Activated CD4-positive, alpha-beta T cell treated with anti-CD3 and anti-CD28 coated beads for 36 hours (primary cell): ENCODE results near the gene XPNPEP3. TPM values are rescaled to one million over a fixed set of nuclear protein-coding genes. Genes with fewer than 3 reads are reported as not detected.
"Not testable (repeated sequence)": the region's sequence is repeated elsewhere in the genome, so short reads cannot be mapped to it uniquely, and the experiment has no call there.

Experiments used
- ATAC-seq: fragments of 200-7000 bp; cut with Tn5 transposase; one replicate; pipeline ENCODE4 v1.10.0; 2021; ENCODE audit warnings: mild to moderate bottlenecking, moderate library complexity
- CTCF ChIA-PET: fragments of 350-600 bp; sonication (Branson Sonifier 250); formaldehyde crosslinking; loops from one replicate; lab custom pipeline; 2021; ENCODE audit warnings: antibody characterized with exemption; lab: Charles Lee
- POLR2A ChIA-PET: fragments of 350-600 bp; sonication (Branson Sonifier 250); formaldehyde crosslinking; loops from one replicate; lab custom pipeline; 2021; ENCODE audit warnings: antibody characterized with exemption, inconsistent platforms; lab: Charles Lee
- DNase-seq: peaks from one replicate; pipeline ENCODE4 v3.0.0-alpha.2; 2020
- H3K27ac Mint-ChIP-seq: one replicate; pipeline ENCODE4 v1.8.0; 2021; ENCODE audit warnings: mixed read lengths
- H3K27me3 Mint-ChIP-seq: one replicate; pipeline ENCODE4 v1.8.0; 2021; ENCODE audit warnings: mixed read lengths
- H3K36me3 Mint-ChIP-seq: one replicate; pipeline ENCODE4 v1.8.0; 2021; ENCODE audit warnings: low read depth, mixed read lengths
- H3K4me1 Mint-ChIP-seq: one replicate; pipeline ENCODE4 v1.8.0; 2021; ENCODE audit warnings: mixed read lengths
- H3K4me3 Mint-ChIP-seq: one replicate; pipeline ENCODE4 v1.8.0; 2021; ENCODE audit warnings: mild to moderate bottlenecking, moderate library complexity, mixed read lengths
- H3K9me3 Mint-ChIP-seq: one replicate; pipeline ENCODE4 v1.8.0; 2021; ENCODE audit warnings: low read depth, mixed read lengths
- intact Hi-C, 2 experiments: fragments of 100-400 bp; cut with DNase I in 1 of 2; cut with micrococcal nuclease in 1 of 2; formaldehyde crosslinking; loops; one replicate each; pipeline versions ENCODE4 v1.14.2 to v1.15.1; 2022 to 2024; cut with DNase I, micrococcal nuclease
- total RNA-seq, 2 experiments: library from RNA; stranded (reverse); gene quantifications; one replicate each; pipeline ENCODE4 v1.2.3, GENCODE V29; 2021

XPNPEP3 gene
- 10 to 100 TPM; 21.5 to 25.8 TPM for total RNA-seq

GRCh38 chr22:40856513-40857308, at the start of gene XPNPEP3, which contains the start of gene ST13:
Gene XPNPEP3, plus strand, starts transcription at chr22:40857148. Its CDS starts 34 bp downstream, at chr22:40857182.
Gene ST13, minus strand, starts transcription at chr22:40856639. Its CDS starts 99 bp downstream, at chr22:40856540.
- ChIA-PET POLR2A (interaction anchor here (0.5 to 1.3 kb wide), 9 partner anchors 11 to 832 kb away, joined by 3 to 8 read pairs (median 3); partner anchors contain the start of genes PHF5A, PMM1, SLC25A17 and SNU13), CTCF (interaction anchor here (0.5 to 2.2 kb wide), 8 partner anchors 10 to 812 kb away, joined by 3 to 11 read pairs (median 4); partner anchors contain the start of gene SLC25A17)
- DNase-seq (peak; percentile 98), ATAC-seq (peak; percentile 96)
- intact Hi-C loops, result loop anchor here (1.0 to 5.0 kb wide), 19 partner anchors 37 to 764 kb away; partner anchors contain the start of genes RBX1 (in 2 of the 2), SLC25A17 (in 2 of the 2), ACO2 (in 1 of the 2) and DESI1 (in 1 of the 2)
- Mint-ChIP-seq H3K36me3 (peaks cover 26% of the 10 kb centered on the region), H3K27ac (peak within 1 kb of the TSS; percentile 99), H3K4me1 (peaks cover 53% of the 10 kb centered on the region), H3K27me3 (no peaks in the 10 kb centered on the region), H3K9me3 (no peaks in the 10 kb centered on the region), H3K4me3 (peak within 1 kb of the TSS; percentile 97)

- Mint-ChIP-seq H3K36me3 (peaks cover 10% of the 10 kb centered on the region), H3K27ac (no peak overlapping the region), H3K4me3 (no peak overlapping the region), H3K9me3 (no peaks in the 10 kb centered on the region), H3K4me1 (peaks cover 18% of the 10 kb centered on the region), H3K27me3 (no peaks in the 10 kb centered on the region)
- no peak for ATAC-seq
- DNase-seq, result no peak
- intact Hi-C loops, result no loop called here
- CTCF ChIA-PET, result interaction anchor here (0.6 kb wide), 2 partner anchors 153 to 371 kb away, joined by 3 read pairs; no protein-coding TSS in a partner anchor
- POLR2A ChIA-PET, result no interaction called here
These were observed 48.7 kb upstream of the XPNPEP3 start for GRCh38 chr22:40808018-40808841.

GRCh38 chr22:40813912-40814315, 43.0 kb upstream of the XPNPEP3 start:
- Mint-ChIP-seq H3K4me3 (no peak overlapping the region), H3K27me3 (no peaks in the 10 kb centered on the region), H3K4me1 (peaks cover 30% of the 10 kb centered on the region), H3K9me3 (no peaks in the 10 kb centered on the region), H3K27ac (no peak overlapping the region), H3K36me3 (peaks cover 30% of the 10 kb centered on the region)
- ChIA-PET CTCF (interaction anchor here (1.0 to 1.2 kb wide), 2 partner anchors 46 to 377 kb away, joined by 3 to 4 read pairs; no protein-coding TSS in a partner anchor), POLR2A (interaction anchor here (0.6 kb wide), 1 partner anchor 241 kb away, joined by 3 read pairs; no protein-coding TSS in a partner anchor)
- DNase-seq, result no peak
- intact Hi-C loops, result no loop called here
- no peak for ATAC-seq

GRCh38 chr22:40817737-40818136, 39.2 kb upstream of the XPNPEP3 start:
- peaks cover 30% of the 10 kb centered on the region for H3K4me1 Mint-ChIP-seq
- CTCF ChIA-PET, result interaction anchor here (0.7 to 1.3 kb wide), 2 partner anchors 81 to 185 kb away, joined by 3 to 5 read pairs; no protein-coding TSS in a partner anchor
- peak overlapping the region; percentile 92 for H3K27ac Mint-ChIP-seq
- no peak for DNase-seq
- H3K9me3 Mint-ChIP-seq, result no peaks in the 10 kb centered on the region
- intact Hi-C loops, result loop anchor here in 1 of 2 experiments (1.0 kb wide), 1 partner anchor 165 kb away; no protein-coding TSS in a partner anchor
- POLR2A ChIA-PET, result interaction anchor here (0.6 to 1.8 kb wide), 2 partner anchors 134 to 291 kb away, joined by 7 to 8 read pairs; partner anchors contain the start of gene RBX1
- H3K4me3 Mint-ChIP-seq, result peak overlapping the region; percentile 88
- ATAC-seq, result no peak
- peaks cover 29% of the 10 kb centered on the region for H3K36me3 Mint-ChIP-seq
- no peaks in the 10 kb centered on the region for H3K27me3 Mint-ChIP-seq

- Mint-ChIP-seq H3K36me3 (peaks cover 29% of the 10 kb centered on the region), H3K4me3 (peak overlapping the region; percentile 88), H3K9me3 (no peaks in the 10 kb centered on the region), H3K4me1 (peaks cover 30% of the 10 kb centered on the region), H3K27me3 (no peaks in the 10 kb centered on the region), H3K27ac (peak overlapping the region; percentile 92)
- ChIA-PET CTCF (interaction anchor here (0.7 to 1.3 kb wide), 3 partner anchors 61 to 186 kb away, joined by 3 to 5 read pairs (median 3); no protein-coding TSS in a partner anchor), POLR2A (interaction anchor here (0.7 to 1.8 kb wide), 2 partner anchors 134 to 135 kb away, joined by 4 to 8 read pairs; partner anchors contain the start of gene RBX1)
- intact Hi-C loops, result loop anchor here in 1 of 2 experiments (1.0 kb wide), 1 partner anchor 166 kb away; no protein-coding TSS in a partner anchor
- DNase-seq, result no peak
- ATAC-seq, result no peak
These were observed 38.7 kb upstream of the XPNPEP3 start for GRCh38 chr22:40818192-40818746.

GRCh38 chr22:40818747-40819598, 38.0 kb upstream of the XPNPEP3 start, which contains the start of gene SLC25A17:
Gene SLC25A17, minus strand, starts transcription at chr22:40819346. Its CDS starts 98 bp downstream, at chr22:40819248.
- Mint-ChIP-seq H3K9me3 (no peaks in the 10 kb centered on the region), H3K4me1 (peaks cover 30% of the 10 kb centered on the region), H3K4me3 (peak within 1 kb of the TSS; percentile 88), H3K36me3 (peaks cover 27% of the 10 kb centered on the region), H3K27ac (peak within 1 kb of the TSS; percentile 92), H3K27me3 (no peaks in the 10 kb centered on the region)
- DNase-seq (peak; percentile 93), ATAC-seq (peak; percentile 93)
- ChIA-PET POLR2A (interaction anchor here (0.6 to 1.8 kb wide), 3 partner anchors 38 to 136 kb away, joined by 3 to 8 read pairs (median 4); partner anchors contain the start of gene RBX1), CTCF (interaction anchor here (0.6 to 1.5 kb wide), 8 partner anchors 9 to 99 kb away, joined by 3 to 5 read pairs (median 4); partner anchors contain the start of genes ST13 and XPNPEP3)
- intact Hi-C loops, result loop anchor here (1.0 kb wide), 9 partner anchors 37 to 562 kb away; partner anchors contain the start of genes ST13 (in 2 of the 2), RANGAP1 (in 1 of the 2), RBX1 (in 1 of the 2) and TEF (in 1 of the 2)

GRCh38 chr22:40819599-40820140, 37.3 kb upstream of the XPNPEP3 start:
- Mint-ChIP-seq H3K27me3 (no peaks in the 10 kb centered on the region), H3K9me3 (no peaks in the 10 kb centered on the region), H3K4me3 (peak overlapping the region; percentile 88), H3K27ac (peak overlapping the region; percentile 58), H3K36me3 (peaks cover 23% of the 10 kb centered on the region), H3K4me1 (peaks cover 30% of the 10 kb centered on the region)
- intact Hi-C loops, result loop anchor here (1.0 kb wide), 8 partner anchors 37 to 562 kb away; partner anchors contain the start of genes ST13 (in 2 of the 2), RANGAP1 (in 1 of the 2), RBX1 (in 1 of the 2) and TEF (in 1 of the 2)
- POLR2A ChIA-PET, result interaction anchor here (0.6 to 1.8 kb wide), 2 partner anchors 38 to 132 kb away, joined by 3 to 8 read pairs; partner anchors contain the start of gene RBX1
- CTCF ChIA-PET, result interaction anchor here (0.6 to 1.5 kb wide), 6 partner anchors 10 to 100 kb away, joined by 3 to 4 read pairs (median 4); partner anchors contain the start of genes ST13 and XPNPEP3
- DNase-seq (no peak), ATAC-seq (peak; percentile 32)

- Mint-ChIP-seq H3K27me3 (no peaks in the 10 kb centered on the region), H3K9me3 (no peaks in the 10 kb centered on the region), H3K27ac (no peak overlapping the region), H3K4me3 (no peak overlapping the region), H3K4me1 (peaks cover 10% of the 10 kb centered on the region), H3K36me3 (peaks cover 22% of the 10 kb centered on the region)
- intact Hi-C loops, result no loop called here
- ATAC-seq, result no peak
- POLR2A ChIA-PET, result no interaction called here
- DNase-seq, result no peak
- CTCF ChIA-PET, result interaction anchor here (1.2 to 1.6 kb wide), 3 partner anchors 76 to 592 kb away, joined by 3 to 4 read pairs (median 4); no protein-coding TSS in a partner anchor
These were observed 33.5 kb upstream of the XPNPEP3 start for GRCh38 chr22:40823426-40823825.

- H3K4me3 Mint-ChIP-seq, POLR2A ChIA-PET: not testable (repeated sequence)
These were observed 30.7 kb upstream of the XPNPEP3 start for GRCh38 chr22:40826292-40826691.

More at GRCh38 chr22:40826292-40826691, 30.7 kb upstream of the XPNPEP3 start:
- ATAC-seq, H3K4me1 Mint-ChIP-seq, H3K27ac Mint-ChIP-seq, DNase-seq, intact Hi-C loops, H3K27me3 Mint-ChIP-seq, H3K9me3 Mint-ChIP-seq: not testable (repeated sequence)
- peaks cover 34% of the 10 kb centered on the region for H3K36me3 Mint-ChIP-seq
- CTCF ChIA-PET, result interaction anchor here (0.7 to 0.9 kb wide), 2 partner anchors 33 to 73 kb away, joined by 3 read pairs; no protein-coding TSS in a partner anchor
